Muscle of leg (tissue), 11 donors: ENCODE results near the gene NEK10. TPM values are rescaled to one million over a fixed set of nuclear protein-coding genes. Genes with fewer than 3 reads are reported as not detected.

Experiments
- DNase-seq: peaks from one replicate; pipeline ENCODE4 v3.0.0; 2013
- H3K27ac ChIP-seq: one replicate; pipeline ENCODE4 v1.5.1; 2013; ENCODE audit warnings: mild to moderate bottlenecking, low read length, control low read depth
- H3K27me3 ChIP-seq: one replicate; pipeline ENCODE4 v1.6.1; 2013; ENCODE audit warnings: low read length; ENCODE audit not compliant: control insufficient read depth, insufficient read depth
- H3K36me3 ChIP-seq: one replicate; pipeline ENCODE4 v1.6.1; 2013; ENCODE audit warnings: low read length; ENCODE audit not compliant: control insufficient read depth, insufficient read depth
- H3K4me1 ChIP-seq: one replicate; pipeline ENCODE4 v1.6.1; 2013; ENCODE audit warnings: low read length; ENCODE audit not compliant: control insufficient read depth, insufficient read depth
- H3K4me3 ChIP-seq: one replicate; pipeline ENCODE4 v1.5.1; 2013; ENCODE audit warnings: low read length, control low read depth
- H3K9me3 ChIP-seq: replicated peaks from 2 replicates; pipeline ENCODE4 v1.6.1; 2013; ENCODE audit warnings: low read depth, low read length; ENCODE audit not compliant: control insufficient read depth
- WGBS: methylation state at CpG from one replicate; pipeline ENCODE4 v1.1.5; 2013; ENCODE audit warnings: missing lambda C conversion rate; ENCODE audit not compliant: insufficient coverage; 5-methylcytosine and 5-hydroxymethylcytosine counted together
- polyA plus RNA-seq, 8 donors: library from polyadenylated mRNA; unstranded; fragments of 120-200 nt; gene quantifications; one replicate each; pipeline versions ENCODE4 v1.2.1 to v1.2.3, GENCODE V29; 2013; ENCODE audit warnings: inconsistent platforms in 1 of 8, low replicate concordance in 1 of 8; ENCODE audit not compliant: insufficient read length in 8 of 8, insufficient read depth in 1 of 8
- total RNA-seq: library from RNA; stranded (reverse); fragments of 120-200 nt; gene quantifications from one replicate; pipeline ENCODE4 v1.2.4, GENCODE V29; 2013

NEK10 gene
- total and polyA plus RNA-seq, 9 donors, result 1.7 to 6.6 (median 3.3) TPM

DNA sequence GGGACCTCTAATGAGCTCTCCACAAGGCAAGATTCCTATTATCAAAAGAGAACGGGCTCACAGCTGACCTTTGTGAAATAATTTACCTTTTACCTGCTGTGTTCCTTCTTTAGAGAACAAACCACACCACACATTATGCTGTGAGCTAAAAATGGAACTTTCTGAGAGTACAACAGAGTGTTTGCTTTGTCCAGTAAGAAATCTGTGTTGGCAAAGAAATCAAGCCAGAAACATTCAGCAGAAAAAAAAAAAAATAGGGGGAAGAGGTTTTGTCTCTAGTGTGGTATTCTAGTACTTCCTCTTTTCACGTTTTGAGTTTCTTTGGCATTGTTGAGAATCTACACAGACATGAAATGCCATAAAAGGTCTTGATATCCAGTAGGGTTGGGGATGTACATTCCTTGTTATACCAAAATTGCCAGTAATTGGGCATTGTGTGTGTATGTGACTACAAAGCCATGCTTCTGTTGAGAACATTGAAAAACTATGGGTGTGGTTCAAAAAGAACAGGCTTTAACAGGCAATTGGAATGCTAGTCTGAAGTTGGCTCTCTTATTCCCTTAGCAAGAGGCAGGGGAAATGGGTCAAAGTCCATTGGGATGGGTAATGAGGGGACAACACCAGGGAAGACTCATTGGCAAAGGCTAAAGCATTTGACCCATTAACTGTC, 273.5 kb downstream of the NEK10 start:
- WGBS, result no CpG with 5 or more reads among the region's 2 CpGs
- Histone ChIP-seq H3K27ac (no peak overlapping the region), H3K9me3 (peaks cover 3% of the 10 kb centered on the region), H3K4me3 (no peak overlapping the region), H3K27me3 (no peaks in the 10 kb centered on the region), H3K4me1 (peaks cover 6% of the 10 kb centered on the region), H3K36me3 (no peaks in the 10 kb centered on the region)
- no peak for DNase-seq

DNA sequence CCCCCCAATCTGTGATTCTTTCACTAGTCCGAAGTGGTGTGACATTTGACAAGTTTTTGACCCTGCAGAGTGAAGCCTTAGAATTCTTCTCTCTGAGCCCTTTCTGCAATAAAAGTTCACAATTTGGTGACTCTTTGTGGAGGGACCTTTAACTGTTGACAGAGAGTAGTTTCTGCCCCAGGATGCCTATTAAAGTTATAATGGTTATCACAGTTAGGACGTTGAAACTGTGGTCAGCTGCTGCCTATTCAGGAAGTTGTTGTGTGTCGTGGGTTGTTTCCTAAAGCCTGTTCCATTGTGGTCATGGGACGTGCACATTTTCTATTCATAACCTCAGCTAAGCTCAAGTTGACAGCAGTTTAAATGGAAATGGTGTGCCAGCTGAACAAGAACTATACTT, 274.5 kb downstream of the NEK10 start:
- Histone ChIP-seq H3K36me3 (no peaks in the 10 kb centered on the region), H3K27ac (no peak overlapping the region), H3K4me1 (peaks cover 10% of the 10 kb centered on the region), H3K27me3 (no peaks in the 10 kb centered on the region), H3K4me3 (no peak overlapping the region), H3K9me3 (peaks cover 3% of the 10 kb centered on the region)
- DNase-seq, result peak; percentile 30
- WGBS, result 20% methylated on average over 1 of the region's 4 CpGs

- H3K4me3 ChIP-seq, result no peak overlapping the region
- no peaks in the 10 kb centered on the region for H3K27me3 ChIP-seq
- DNase-seq, result no peak
- H3K9me3 ChIP-seq, result peaks cover 3% of the 10 kb centered on the region
- H3K27ac ChIP-seq, result no peak overlapping the region
- H3K36me3 ChIP-seq, result no peaks in the 10 kb centered on the region
- no CpG with 5 or more reads among the region's 2 CpGs for WGBS
- peaks cover 15% of the 10 kb centered on the region for H3K4me1 ChIP-seq
These were observed 275.4 kb downstream of the NEK10 start for GRCh38 chr3:27093771-27094170.

GRCh38 chr3:27090275-27091041, 278.7 kb downstream of the NEK10 start:
- Histone ChIP-seq H3K36me3 (no peaks in the 10 kb centered on the region), H3K9me3 (peaks cover 3% of the 10 kb centered on the region), H3K27me3 (no peaks in the 10 kb centered on the region), H3K4me1 (peaks cover 28% of the 10 kb centered on the region), H3K4me3 (no peak overlapping the region), H3K27ac (peak overlapping the region; percentile 55)
- 30% methylated on average over 3 of the region's 6 CpGs for WGBS
- peak; percentile 58 for DNase-seq

- Histone ChIP-seq H3K9me3 (peaks cover 3% of the 10 kb centered on the region), H3K27ac (peak overlapping the region; percentile 55), H3K4me1 (peaks cover 24% of the 10 kb centered on the region), H3K27me3 (no peaks in the 10 kb centered on the region), H3K36me3 (no peaks in the 10 kb centered on the region), H3K4me3 (no peak overlapping the region)
- peak; percentile 17 for DNase-seq
- no CpG with 5 or more reads among the region's 1 CpG for WGBS
These were observed 279.5 kb downstream of the NEK10 start for GRCh38 chr3:27089645-27090044.

- no peak overlapping the region for H3K27ac ChIP-seq
- no peaks in the 10 kb centered on the region for H3K36me3 ChIP-seq
- WGBS, result 44% methylated on average over 2 of the region's 2 CpGs
- peaks cover 22% of the 10 kb centered on the region for H3K4me1 ChIP-seq
- peak; percentile 86 for DNase-seq
- H3K4me3 ChIP-seq, result no peak overlapping the region
- H3K27me3 ChIP-seq, result no peaks in the 10 kb centered on the region
- H3K9me3 ChIP-seq, result peaks cover 3% of the 10 kb centered on the region
These were observed 280.1 kb downstream of the NEK10 start for GRCh38 chr3:27089068-27089467.

- Histone ChIP-seq H3K36me3 (no peaks in the 10 kb centered on the region), H3K27ac (peak overlapping the region; percentile 3), H3K4me3 (no peak overlapping the region), H3K9me3 (no peaks in the 10 kb centered on the region), H3K27me3 (no peaks in the 10 kb centered on the region), H3K4me1 (peaks cover 22% of the 10 kb centered on the region)
- DNase-seq, result peak; percentile 83
- WGBS, result 30% methylated on average over 2 of the region's 5 CpGs
These were observed 283.1 kb downstream of the NEK10 start for GRCh38 chr3:27085829-27086730.

GRCh38 chr3:27081992-27082607, 287.1 kb downstream of the NEK10 start:
- no peak overlapping the region for H3K4me3 ChIP-seq
- H3K9me3 ChIP-seq, result no peaks in the 10 kb centered on the region
- no CpG with 5 or more reads among the region's 2 CpGs for WGBS
- H3K36me3 ChIP-seq, result no peaks in the 10 kb centered on the region
- peaks cover 12% of the 10 kb centered on the region for H3K4me1 ChIP-seq
- H3K27ac ChIP-seq, result no peak overlapping the region
- no peaks in the 10 kb centered on the region for H3K27me3 ChIP-seq
- DNase-seq, result no peak

DNA sequence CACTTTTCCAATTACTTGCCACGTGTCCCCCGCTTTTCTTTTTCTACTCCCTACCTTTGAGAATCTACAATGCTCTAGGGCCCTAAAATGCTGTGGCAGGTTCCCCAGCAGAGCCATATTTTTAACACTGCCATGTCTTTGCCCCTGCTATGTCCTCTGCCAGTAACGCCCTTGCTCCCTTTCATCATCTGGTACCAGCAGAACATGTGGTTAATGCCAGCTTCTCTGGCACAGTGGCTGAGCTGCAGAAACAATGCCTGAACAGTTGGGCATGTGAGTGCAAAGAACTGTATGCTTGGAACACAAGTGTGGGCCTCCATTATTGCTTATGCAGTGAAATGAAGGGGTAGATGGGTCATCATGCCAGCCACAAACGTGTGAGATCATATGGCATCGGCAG, 287.6 kb downstream of the NEK10 start:
- no peak overlapping the region for H3K4me3 ChIP-seq
- no peaks in the 10 kb centered on the region for H3K27me3 ChIP-seq
- H3K36me3 ChIP-seq, result no peaks in the 10 kb centered on the region
- no peaks in the 10 kb centered on the region for H3K9me3 ChIP-seq
- DNase-seq, result no peak
- no peak overlapping the region for H3K27ac ChIP-seq
- WGBS, result 96% methylated on average over 5 of the region's 5 CpGs
- H3K4me1 ChIP-seq, result peaks cover 9% of the 10 kb centered on the region

DNA sequence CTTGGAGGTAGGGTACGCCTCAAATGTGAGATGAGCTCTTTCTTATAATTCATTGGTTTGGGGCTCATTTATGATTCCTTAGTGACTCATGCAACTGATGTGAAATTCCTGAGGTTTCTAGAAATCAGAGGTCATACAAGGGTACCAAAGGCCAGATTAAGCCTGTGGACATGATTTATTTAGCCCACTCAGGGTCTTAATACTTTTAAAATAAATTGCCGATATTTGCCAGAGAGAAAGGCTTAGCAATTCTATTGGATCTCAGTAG, 289.0 kb downstream of the NEK10 start:
- H3K36me3 ChIP-seq, result no peaks in the 10 kb centered on the region
- DNase-seq, result no peak
- no peaks in the 10 kb centered on the region for H3K27me3 ChIP-seq
- no peaks in the 10 kb centered on the region for H3K9me3 ChIP-seq
- no peak overlapping the region for H3K4me3 ChIP-seq
- WGBS, result no CpG with 5 or more reads among the region's 2 CpGs
- peaks cover 6% of the 10 kb centered on the region for H3K4me1 ChIP-seq
- H3K27ac ChIP-seq, result no peak overlapping the region
